Fibroblast of villous mesenchyme (primary cell): ENCODE data around the gene CYP46A1. TPM values are rescaled to one million over a fixed set of nuclear protein-coding genes. Genes with fewer than 3 reads are reported as not detected.

ENCODE experiments used
- DNase-seq: peaks from one replicate; pipeline ENCODE4 v3.0.0-alpha.2; 2010; ENCODE audit warnings: low read depth
- H3K4me3 ChIP-seq: 2 replicates; pipeline ENCODE4 v1.5.1; 2011; ENCODE audit warnings: low read depth, mild to moderate bottlenecking, low read length
- total RNA-seq: library from RNA; depleted of rRNA; stranded (reverse); fragments of >200 nt; gene quantifications from 2 replicates; pipeline ENCODE4 v1.2.3, GENCODE V29; 2012
- TF ChIP-seq, protein P1 (sequence below): IDR thresholded peaks from 2 replicates; pipeline ENCODE4 v1.5.1; 2012; ENCODE audit warnings: low read depth, mild to moderate bottlenecking, low read length; ENCODE audit not compliant: insufficient read depth

The CYP46A1 gene
- total RNA-seq, 1 donor: under 0.01 TPM

DNA sequence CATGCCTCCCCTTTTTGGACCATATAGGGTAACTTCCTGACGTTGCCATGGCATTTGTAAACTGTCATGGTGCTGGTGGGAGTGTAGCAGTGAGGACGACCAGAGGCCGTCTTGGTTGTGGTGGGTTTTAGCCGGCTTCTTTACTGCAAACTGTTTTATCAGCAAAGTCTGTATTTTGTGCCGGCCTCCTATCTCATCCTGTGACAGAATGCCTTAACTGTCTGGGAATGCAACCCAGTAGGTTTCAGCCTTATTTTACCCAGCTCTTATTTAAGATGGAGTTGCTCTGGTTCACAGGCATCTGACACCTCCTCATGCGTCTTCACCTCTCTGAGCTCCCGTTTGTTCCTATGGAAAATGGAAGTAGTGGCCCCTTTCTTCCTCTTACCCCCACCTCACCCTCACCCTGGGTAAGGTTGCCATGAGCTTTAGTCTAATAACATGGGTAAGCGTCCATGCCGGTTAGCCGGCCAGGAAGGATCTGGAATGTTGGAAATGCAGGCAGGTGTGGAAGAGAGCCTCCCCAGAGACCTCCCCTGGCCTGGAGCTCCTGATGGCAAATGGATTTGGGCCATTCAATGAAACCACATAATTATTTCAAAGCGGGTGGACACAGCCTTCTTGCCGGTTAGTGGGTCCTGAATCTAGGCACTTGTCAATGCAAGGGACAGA is 20.6 kb upstream of the CYP46A1 start:
- TF ChIP-seq, protein P1, sequence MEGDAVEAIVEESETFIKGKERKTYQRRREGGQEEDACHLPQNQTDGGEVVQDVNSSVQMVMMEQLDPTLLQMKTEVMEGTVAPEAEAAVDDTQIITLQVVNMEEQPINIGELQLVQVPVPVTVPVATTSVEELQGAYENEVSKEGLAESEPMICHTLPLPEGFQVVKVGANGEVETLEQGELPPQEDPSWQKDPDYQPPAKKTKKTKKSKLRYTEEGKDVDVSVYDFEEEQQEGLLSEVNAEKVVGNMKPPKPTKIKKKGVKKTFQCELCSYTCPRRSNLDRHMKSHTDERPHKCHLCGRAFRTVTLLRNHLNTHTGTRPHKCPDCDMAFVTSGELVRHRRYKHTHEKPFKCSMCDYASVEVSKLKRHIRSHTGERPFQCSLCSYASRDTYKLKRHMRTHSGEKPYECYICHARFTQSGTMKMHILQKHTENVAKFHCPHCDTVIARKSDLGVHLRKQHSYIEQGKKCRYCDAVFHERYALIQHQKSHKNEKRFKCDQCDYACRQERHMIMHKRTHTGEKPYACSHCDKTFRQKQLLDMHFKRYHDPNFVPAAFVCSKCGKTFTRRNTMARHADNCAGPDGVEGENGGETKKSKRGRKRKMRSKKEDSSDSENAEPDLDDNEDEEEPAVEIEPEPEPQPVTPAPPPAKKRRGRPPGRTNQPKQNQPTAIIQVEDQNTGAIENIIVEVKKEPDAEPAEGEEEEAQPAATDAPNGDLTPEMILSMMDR: no peak
- no peak for DNase-seq

GRCh38 chr14:99664058-99664936 is 19.8 kb upstream of the CYP46A1 start:
- H3K4me3 ChIP-seq: no peak overlapping the region
- TF ChIP-seq, protein P1: no peak

More for the DNA sequence above, 20.6 kb upstream of the CYP46A1 start:
- no peak overlapping the region for H3K4me3 ChIP-seq

GRCh38 chr14:99664937-99665273 is 19.2 kb upstream of the CYP46A1 start:
- TF ChIP-seq, protein P1: no peak
- no peak for DNase-seq
- H3K4me3 ChIP-seq: no peak overlapping the region

More at GRCh38 chr14:99664058-99664936, 19.8 kb upstream of the CYP46A1 start:
- no peak for DNase-seq

DNA sequence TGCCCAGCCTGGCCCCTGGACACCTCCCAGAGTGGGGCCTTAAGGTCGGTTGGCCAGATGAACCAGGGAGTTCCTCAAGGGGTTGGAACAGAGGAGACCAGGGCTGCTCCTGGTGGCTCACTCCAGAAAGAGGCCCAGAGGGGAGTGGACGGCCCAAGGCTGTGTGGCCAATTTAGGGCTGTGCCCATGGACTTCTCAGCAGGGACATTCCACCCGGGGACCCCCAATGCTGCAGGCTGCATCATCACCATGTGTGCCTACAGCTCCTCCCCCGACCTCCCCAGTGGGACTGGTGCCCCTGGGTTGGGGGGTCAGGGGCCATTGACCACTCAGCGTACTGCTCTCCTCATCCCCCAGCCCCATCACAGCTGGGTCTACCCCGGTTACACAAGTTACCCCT is 17.6 kb upstream of the CYP46A1 start:
- TF ChIP-seq, protein P1: no peak
- no peak for DNase-seq
- no peak overlapping the region for H3K4me3 ChIP-seq

- no peak overlapping the region for H3K4me3 ChIP-seq
- TF ChIP-seq, protein P1: no peak
- no peak for DNase-seq
Measured at GRCh38 chr14:99667045-99667444, 17.1 kb upstream of the CYP46A1 start.

DNA sequence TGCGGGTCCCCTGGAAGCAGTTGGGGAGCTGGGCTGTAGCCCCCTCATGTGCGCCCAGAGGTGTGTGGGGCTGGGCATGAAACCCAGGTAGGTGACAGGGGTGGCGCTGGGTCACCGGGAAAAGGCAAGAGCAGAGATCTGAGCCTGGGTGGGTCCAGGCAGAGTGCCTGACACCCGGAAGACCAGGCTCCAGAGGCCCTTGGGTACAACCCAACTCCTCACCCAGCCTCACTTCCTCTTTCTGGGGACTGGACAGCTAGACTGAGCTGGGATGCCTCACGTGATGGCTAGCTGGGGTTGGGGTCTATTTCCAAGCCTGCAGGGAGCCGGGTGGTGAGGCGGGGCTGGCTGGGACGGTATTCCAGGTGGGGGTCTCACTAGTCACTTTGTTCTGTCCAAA is 16.3 kb upstream of the CYP46A1 start:
- DNase-seq: no peak
- TF ChIP-seq, protein P1: no peak
- no peak overlapping the region for H3K4me3 ChIP-seq
